ENCODE measurements around the gene TMEM163.

TMEM163 gene

DNA sequence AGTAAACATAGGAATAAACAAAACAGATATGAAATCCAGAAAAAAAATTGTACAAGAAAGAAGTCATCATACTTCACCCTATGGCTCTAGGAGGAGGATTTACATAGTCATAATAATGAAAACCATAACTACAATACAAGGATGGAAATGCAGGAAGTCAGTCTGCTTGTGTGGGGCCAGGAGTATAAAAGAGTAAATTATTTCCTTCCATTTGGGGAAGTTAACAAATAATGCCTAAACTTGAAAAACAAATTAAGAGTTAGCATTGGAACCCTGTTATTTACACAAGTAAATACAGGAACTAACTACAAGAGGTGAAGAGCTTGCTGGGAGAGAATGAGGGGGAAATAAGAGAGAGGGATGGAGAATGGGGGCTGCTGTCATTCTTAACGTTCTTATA is 15.4 kb downstream of the TMEM163 start:
- Histone ChIP-seq H3K4me3 (ENCODE audit: low read depth, low read length) (no peak overlapping the region), H3K27ac (no peak overlapping the region), H3K27me3 (replicated peaks) (no peaks in the 10 kb centered on the region), H3K36me3 (replicated peaks) (no peaks in the 10 kb centered on the region)
- in situ Hi-C loops (cut with HindIII; ENCODE audit: low pct_ligation_motif_present, low sequenced_read_pairs), result no loop called here
- TF ChIP-seq, protein P1, sequence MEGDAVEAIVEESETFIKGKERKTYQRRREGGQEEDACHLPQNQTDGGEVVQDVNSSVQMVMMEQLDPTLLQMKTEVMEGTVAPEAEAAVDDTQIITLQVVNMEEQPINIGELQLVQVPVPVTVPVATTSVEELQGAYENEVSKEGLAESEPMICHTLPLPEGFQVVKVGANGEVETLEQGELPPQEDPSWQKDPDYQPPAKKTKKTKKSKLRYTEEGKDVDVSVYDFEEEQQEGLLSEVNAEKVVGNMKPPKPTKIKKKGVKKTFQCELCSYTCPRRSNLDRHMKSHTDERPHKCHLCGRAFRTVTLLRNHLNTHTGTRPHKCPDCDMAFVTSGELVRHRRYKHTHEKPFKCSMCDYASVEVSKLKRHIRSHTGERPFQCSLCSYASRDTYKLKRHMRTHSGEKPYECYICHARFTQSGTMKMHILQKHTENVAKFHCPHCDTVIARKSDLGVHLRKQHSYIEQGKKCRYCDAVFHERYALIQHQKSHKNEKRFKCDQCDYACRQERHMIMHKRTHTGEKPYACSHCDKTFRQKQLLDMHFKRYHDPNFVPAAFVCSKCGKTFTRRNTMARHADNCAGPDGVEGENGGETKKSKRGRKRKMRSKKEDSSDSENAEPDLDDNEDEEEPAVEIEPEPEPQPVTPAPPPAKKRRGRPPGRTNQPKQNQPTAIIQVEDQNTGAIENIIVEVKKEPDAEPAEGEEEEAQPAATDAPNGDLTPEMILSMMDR (IDR thresholded peaks at IDR 0.05; ENCODE audit: low read depth, low read length, missing control alignments), result no peak
- no peak for DNase-seq

DNA sequence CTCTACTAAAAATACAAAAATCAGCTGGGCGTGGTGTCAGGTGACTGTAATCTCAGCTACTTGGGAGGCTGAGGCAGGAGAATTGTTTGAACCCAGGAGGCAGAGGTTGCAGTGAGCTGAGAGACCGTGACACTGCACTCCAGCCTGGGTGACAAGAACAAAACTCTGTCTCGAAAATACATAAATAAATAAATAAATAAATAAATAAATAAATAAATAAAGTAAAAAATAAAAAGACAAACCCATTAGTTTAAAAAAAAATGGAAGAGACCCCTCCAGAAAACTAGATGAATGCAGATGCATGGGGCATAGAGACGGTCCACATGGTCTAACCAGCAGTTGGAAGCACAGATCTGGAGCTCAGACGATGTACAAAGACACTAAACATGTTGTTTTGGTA is 18.1 kb downstream of the TMEM163 start:
- in situ Hi-C loops (cut with HindIII; ENCODE audit: low pct_ligation_motif_present, low sequenced_read_pairs), result no loop called here
- TF ChIP-seq, protein P1 (IDR thresholded peaks at IDR 0.05; ENCODE audit: low read depth, low read length, missing control alignments), result no peak
- H3K4me3 ChIP-seq (ENCODE audit: low read depth, low read length), result no peak overlapping the region

DNA sequence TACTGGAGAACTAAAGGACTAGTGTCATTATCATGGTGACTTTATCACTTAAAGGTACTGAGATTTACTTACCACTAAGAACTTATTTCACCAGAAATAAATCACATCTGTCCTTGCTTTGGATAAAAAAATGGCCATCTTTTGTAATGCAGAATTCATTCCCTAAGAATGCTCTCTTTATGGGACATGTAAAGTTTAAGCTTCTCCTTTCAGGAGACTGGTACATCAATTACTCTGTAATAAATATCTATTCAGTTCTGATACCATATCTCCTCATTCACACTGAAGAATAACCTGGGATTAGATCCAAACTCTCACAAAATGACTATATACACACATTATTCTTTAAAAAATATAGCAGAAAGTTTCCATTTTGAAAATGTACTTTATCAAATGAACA is 24.4 kb downstream of the TMEM163 start:
- no peak overlapping the region for H3K27ac ChIP-seq
- DNase-seq, result no peak
- TF ChIP-seq, protein P1 (IDR thresholded peaks at IDR 0.05; ENCODE audit: low read depth, low read length, missing control alignments), result no peak
- no peak overlapping the region for H3K4me3 ChIP-seq (ENCODE audit: low read depth, low read length)
- H3K27me3 ChIP-seq (replicated peaks), result no peaks in the 10 kb centered on the region
- H3K36me3 ChIP-seq (replicated peaks), result no peaks in the 10 kb centered on the region
- in situ Hi-C loops (cut with HindIII; ENCODE audit: low pct_ligation_motif_present, low sequenced_read_pairs), result no loop called here

More for the DNA sequence above, 18.1 kb downstream of the TMEM163 start:
- no peaks in the 10 kb centered on the region for H3K27me3 ChIP-seq (replicated peaks)
- no peaks in the 10 kb centered on the region for H3K36me3 ChIP-seq (replicated peaks)
- DNase-seq, result no peak
- no peak overlapping the region for H3K27ac ChIP-seq

DNA sequence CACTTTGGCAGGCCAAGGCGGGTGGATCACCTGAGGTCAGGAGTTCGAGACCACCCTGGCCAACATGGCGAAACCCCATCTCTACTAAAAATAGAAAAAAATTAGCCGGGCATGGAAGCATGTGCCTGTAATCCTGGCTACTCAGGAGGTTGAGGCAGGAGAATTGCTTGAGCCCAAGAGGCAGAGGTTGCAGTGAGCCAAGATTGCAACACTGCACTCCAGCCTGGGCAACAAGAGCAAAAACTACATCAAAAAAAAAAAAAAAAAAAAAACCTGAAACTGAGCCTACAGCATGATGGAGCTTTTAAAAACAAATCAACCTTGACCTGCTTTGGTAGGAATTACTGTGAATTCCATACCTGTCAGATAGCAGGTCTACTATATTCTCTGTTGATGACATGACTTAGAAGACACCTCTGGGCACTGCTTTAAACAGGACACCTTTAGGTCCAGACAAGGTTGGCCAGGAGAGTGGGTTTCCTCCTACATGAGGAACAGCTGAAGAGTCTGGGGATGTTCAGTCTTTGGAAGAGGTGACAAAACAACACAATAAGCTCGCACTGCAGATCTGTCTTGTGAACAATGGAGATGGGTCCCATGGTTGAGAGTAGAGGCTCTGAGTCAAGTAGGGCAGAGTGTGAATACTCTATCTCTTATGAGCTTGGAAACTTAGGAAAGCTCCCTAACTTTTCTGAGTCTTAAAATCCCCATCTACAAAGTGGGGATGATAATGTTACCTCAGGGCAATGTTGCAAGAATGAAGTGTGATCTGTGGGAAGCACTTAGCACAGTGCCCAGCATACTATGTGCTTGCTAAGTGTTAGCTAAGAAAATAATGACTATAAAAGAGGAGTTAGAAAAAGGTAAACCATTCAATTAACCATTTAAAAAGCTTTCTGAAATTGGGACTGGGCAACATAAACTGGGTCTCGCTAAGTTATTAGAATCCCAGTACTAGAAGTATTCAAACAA is 25.2 kb downstream of the TMEM163 start:
- Histone ChIP-seq H3K27ac (no peak overlapping the region), H3K36me3 (replicated peaks) (no peaks in the 10 kb centered on the region), H3K27me3 (replicated peaks) (no peaks in the 10 kb centered on the region), H3K4me3 (ENCODE audit: low read depth, low read length) (no peak overlapping the region)
- TF ChIP-seq, protein P1 (IDR thresholded peaks at IDR 0.05; ENCODE audit: low read depth, low read length, missing control alignments), result no peak
- in situ Hi-C loops (cut with HindIII; ENCODE audit: low pct_ligation_motif_present, low sequenced_read_pairs), result no loop called here
- no peak for DNase-seq

DNA sequence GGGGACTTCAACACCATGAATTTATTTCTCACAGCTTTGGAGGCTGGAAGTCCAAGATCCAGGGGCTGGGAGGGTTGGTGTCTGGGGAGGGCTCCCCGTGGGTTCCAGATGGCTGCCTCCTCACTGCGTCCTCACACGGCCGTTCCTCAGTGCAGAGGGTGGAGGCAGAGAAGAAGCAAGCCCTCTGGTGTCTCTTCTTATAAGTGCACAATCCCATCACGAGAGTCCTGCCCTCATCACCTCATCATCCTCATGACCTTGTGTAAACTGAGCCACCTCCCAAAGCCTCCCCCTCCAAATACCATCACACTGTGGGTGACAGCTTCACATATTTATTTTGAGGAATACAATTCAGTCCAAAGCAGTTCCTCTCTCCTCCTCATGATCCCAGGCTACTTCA is 26.3 kb downstream of the TMEM163 start:
- Histone ChIP-seq H3K27me3 (replicated peaks) (no peaks in the 10 kb centered on the region), H3K4me3 (ENCODE audit: low read depth, low read length) (no peak overlapping the region), H3K36me3 (replicated peaks) (no peaks in the 10 kb centered on the region), H3K27ac (no peak overlapping the region)
- in situ Hi-C loops (cut with HindIII; ENCODE audit: low pct_ligation_motif_present, low sequenced_read_pairs), result no loop called here
- no peak for DNase-seq
- TF ChIP-seq, protein P1 (IDR thresholded peaks at IDR 0.05; ENCODE audit: low read depth, low read length, missing control alignments), result no peak

Data from brain microvascular endothelial cell (primary cell).